ENCODE results near the gene CENPO.

The CENPO gene

GRCh38 chr2:24768013-24768412 lies 25.2 kb upstream of the CENPO start:
- Histone ChIP-seq H3K18ac (ENCODE audit: low read depth in 1 of 2, low read length in 2 of 2) (no peak overlapping the region), H3K14ac (ENCODE audit: low read length in 2 of 2) (no peak overlapping the region), H3K9ac (ENCODE audit: low read length) (no peak overlapping the region), H2AK5ac (ENCODE audit: low read length, severe bottlenecking) (no peak overlapping the region), H3K4me2 (ENCODE audit: low read length, poor library complexity, severe bottlenecking) (no peak overlapping the region), H3K23ac (ENCODE audit: low read length in 2 of 2) (no peak overlapping the region), H2BK12ac (ENCODE audit: low read length in 2 of 2) (no peak overlapping the region), H2BK5ac (ENCODE audit: low read depth, low read length, poor library complexity, severe bottlenecking) (no peak overlapping the region), H2AFZ (ENCODE audit: low read depth, low read length) (no peak overlapping the region), H3K9me3 (ENCODE audit: control insufficient read depth, low read length) (no peaks in the 10 kb centered on the region), H3K4me3 (ENCODE audit: insufficient read depth in 1 of 2, low read depth in 1 of 2, low read length in 2 of 2) (no peak overlapping the region), H3K27ac (ENCODE audit: low read length, poor library complexity, severe bottlenecking) (no peak overlapping the region), H4K91ac (ENCODE audit: low read length) (no peak overlapping the region), H3K79me1 (replicated peaks; ENCODE audit: low read length, poor library complexity, severe bottlenecking) (no peaks in the 10 kb centered on the region), H2BK15ac (ENCODE audit: low read depth, poor library complexity, severe bottlenecking) (no peak overlapping the region), H2BK120ac (ENCODE audit: low read depth, low read length) (no peak overlapping the region), H3K27me3 (ENCODE audit: control insufficient read depth in 1 of 2, insufficient read depth in 1 of 2, low read length in 2 of 2) (no peaks in the 10 kb centered on the region), H3K4ac (ENCODE audit: low read depth in 1 of 2, low read length in 2 of 2) (no peak overlapping the region), H3K36me3 (ENCODE audit: control insufficient read depth in 1 of 2, insufficient read depth in 2 of 2, low read depth in 1 of 2, low read length in 2 of 2) (peaks cover 15 to 24% of the 10 kb centered on the region in 2 experiments), H3K4me1 (ENCODE audit: control insufficient read depth, insufficient read depth, low read depth, low read length) (no peaks in the 10 kb centered on the region), H4K8ac (ENCODE audit: low read length) (no peak overlapping the region)
- WGBS, result 100% methylated on average over 4 of the region's 5 CpGs
- no peak for DNase-seq

GRCh38 chr2:24768601-24769000 lies 24.6 kb upstream of the CENPO start:
- Histone ChIP-seq H3K4me3 (ENCODE audit: insufficient read depth in 1 of 2, low read depth in 1 of 2, low read length in 2 of 2) (no peak overlapping the region), H3K36me3 (ENCODE audit: control insufficient read depth in 1 of 2, insufficient read depth in 2 of 2, low read depth in 1 of 2, low read length in 2 of 2) (peaks cover 14 to 24% of the 10 kb centered on the region in 2 experiments), H2AK5ac (ENCODE audit: low read length, severe bottlenecking) (no peak overlapping the region), H3K9ac (ENCODE audit: low read length) (no peak overlapping the region), H2BK15ac (ENCODE audit: low read depth, poor library complexity, severe bottlenecking) (no peak overlapping the region), H2BK120ac (ENCODE audit: low read depth, low read length) (no peak overlapping the region), H3K4ac (ENCODE audit: low read depth in 1 of 2, low read length in 2 of 2) (no peak overlapping the region), H2BK5ac (ENCODE audit: low read depth, low read length, poor library complexity, severe bottlenecking) (no peak overlapping the region), H2AFZ (ENCODE audit: low read depth, low read length) (no peak overlapping the region), H3K4me1 (ENCODE audit: control insufficient read depth, insufficient read depth, low read depth, low read length) (no peaks in the 10 kb centered on the region), H3K79me1 (replicated peaks; ENCODE audit: low read length, poor library complexity, severe bottlenecking) (no peaks in the 10 kb centered on the region), H2BK12ac (ENCODE audit: low read length in 2 of 2) (no peak overlapping the region), H3K9me3 (ENCODE audit: control insufficient read depth, low read length) (no peaks in the 10 kb centered on the region), H3K18ac (ENCODE audit: low read depth in 1 of 2, low read length in 2 of 2) (no peak overlapping the region), H3K23ac (ENCODE audit: low read length in 2 of 2) (no peak overlapping the region), H3K27ac (ENCODE audit: low read length, poor library complexity, severe bottlenecking) (no peak overlapping the region), H3K27me3 (ENCODE audit: control insufficient read depth in 1 of 2, insufficient read depth in 1 of 2, low read length in 2 of 2) (no peaks in the 10 kb centered on the region), H4K91ac (ENCODE audit: low read length) (no peak overlapping the region), H3K14ac (ENCODE audit: low read length in 2 of 2) (no peak overlapping the region), H4K8ac (ENCODE audit: low read length) (no peak overlapping the region), H3K4me2 (ENCODE audit: low read length, poor library complexity, severe bottlenecking) (no peak overlapping the region)
- WGBS, result 96% methylated on average over 7 of the region's 7 CpGs
- no peak for DNase-seq

GRCh38 chr2:24771061-24771460 lies 22.2 kb upstream of the CENPO start:
- Histone ChIP-seq H3K27me3 (ENCODE audit: control insufficient read depth in 1 of 2, insufficient read depth in 1 of 2, low read length in 2 of 2) (no peaks in the 10 kb centered on the region), H3K18ac (ENCODE audit: low read depth in 1 of 2, low read length in 2 of 2) (no peak overlapping the region), H2BK15ac (ENCODE audit: low read depth, poor library complexity, severe bottlenecking) (no peak overlapping the region), H2BK12ac (ENCODE audit: low read length in 2 of 2) (no peak overlapping the region), H3K4me3 (ENCODE audit: insufficient read depth in 1 of 2, low read depth in 1 of 2, low read length in 2 of 2) (no peak overlapping the region), H4K8ac (ENCODE audit: low read length) (no peak overlapping the region), H2BK120ac (ENCODE audit: low read depth, low read length) (no peak overlapping the region), H3K23ac (ENCODE audit: low read length in 2 of 2) (no peak overlapping the region), H3K27ac (ENCODE audit: low read length, poor library complexity, severe bottlenecking) (no peak overlapping the region), H3K4me1 (ENCODE audit: control insufficient read depth, insufficient read depth, low read depth, low read length) (no peaks in the 10 kb centered on the region), H3K79me1 (replicated peaks; ENCODE audit: low read length, poor library complexity, severe bottlenecking) (no peaks in the 10 kb centered on the region), H3K9me3 (ENCODE audit: control insufficient read depth, low read length) (no peaks in the 10 kb centered on the region), H3K9ac (ENCODE audit: low read length) (no peak overlapping the region), H3K14ac (ENCODE audit: low read length in 2 of 2) (no peak overlapping the region), H3K4me2 (ENCODE audit: low read length, poor library complexity, severe bottlenecking) (no peak overlapping the region), H4K91ac (ENCODE audit: low read length) (no peak overlapping the region), H2BK5ac (ENCODE audit: low read depth, low read length, poor library complexity, severe bottlenecking) (no peak overlapping the region), H3K4ac (ENCODE audit: low read depth in 1 of 2, low read length in 2 of 2) (no peak overlapping the region), H3K36me3 (ENCODE audit: control insufficient read depth in 1 of 2, insufficient read depth in 2 of 2, low read depth in 1 of 2, low read length in 2 of 2) (peaks cover 10 to 12% of the 10 kb centered on the region in 2 experiments), H2AK5ac (ENCODE audit: low read length, severe bottlenecking) (no peak overlapping the region), H2AFZ (ENCODE audit: low read depth, low read length) (no peak overlapping the region)
- 74% methylated on average over 5 of the region's 5 CpGs for WGBS
- no peak for DNase-seq

- H3K18ac ChIP-seq (ENCODE audit: low read depth in 1 of 2, low read length in 2 of 2), result no peak overlapping the region
Measured at GRCh38 chr2:24771764-24772586, 21.2 kb upstream of the CENPO start.

More at GRCh38 chr2:24771764-24772586, 21.2 kb upstream of the CENPO start:
- H3K4me2 ChIP-seq (ENCODE audit: low read length, poor library complexity, severe bottlenecking), result no peak overlapping the region
- H3K4ac ChIP-seq (ENCODE audit: low read depth in 1 of 2, low read length in 2 of 2), result no peak overlapping the region
- DNase-seq, result no peak
- H4K91ac ChIP-seq (ENCODE audit: low read length), result no peak overlapping the region
- no peak overlapping the region for H2AK5ac ChIP-seq (ENCODE audit: low read length, severe bottlenecking)
- no peaks in the 10 kb centered on the region for H3K4me1 ChIP-seq (ENCODE audit: control insufficient read depth, insufficient read depth, low read depth, low read length)
- H2BK15ac ChIP-seq (ENCODE audit: low read depth, poor library complexity, severe bottlenecking), result no peak overlapping the region
- no peak overlapping the region for H2BK120ac ChIP-seq (ENCODE audit: low read depth, low read length)
- 89% methylated on average over 5 of the region's 5 CpGs for WGBS
- H4K8ac ChIP-seq (ENCODE audit: low read length), result no peak overlapping the region
- H3K9me3 ChIP-seq (ENCODE audit: control insufficient read depth, low read length), result no peaks in the 10 kb centered on the region
- no peaks in the 10 kb centered on the region for H3K27me3 ChIP-seq (ENCODE audit: control insufficient read depth in 1 of 2, insufficient read depth in 1 of 2, low read length in 2 of 2)
- H3K14ac ChIP-seq (ENCODE audit: low read length in 2 of 2), result no peak overlapping the region
- no peak overlapping the region for H2BK5ac ChIP-seq (ENCODE audit: low read depth, low read length, poor library complexity, severe bottlenecking)
- peaks cover 10 to 12% of the 10 kb centered on the region in 2 experiments for H3K36me3 ChIP-seq (ENCODE audit: control insufficient read depth in 1 of 2, insufficient read depth in 2 of 2, low read depth in 1 of 2, low read length in 2 of 2)
- H3K27ac ChIP-seq (ENCODE audit: low read length, poor library complexity, severe bottlenecking), result no peak overlapping the region
- H3K23ac ChIP-seq (ENCODE audit: low read length in 2 of 2), result no peak overlapping the region
- no peak overlapping the region for H2BK12ac ChIP-seq (ENCODE audit: low read length in 2 of 2)
- H3K4me3 ChIP-seq (ENCODE audit: insufficient read depth in 1 of 2, low read depth in 1 of 2, low read length in 2 of 2), result no peak overlapping the region
- no peak overlapping the region for H3K9ac ChIP-seq (ENCODE audit: low read length)
- no peak overlapping the region for H2AFZ ChIP-seq (ENCODE audit: low read depth, low read length)
- H3K79me1 ChIP-seq (replicated peaks; ENCODE audit: low read length, poor library complexity, severe bottlenecking), result no peaks in the 10 kb centered on the region
